Measurements from ENCODE around the gene UCHL3.

DNA sequence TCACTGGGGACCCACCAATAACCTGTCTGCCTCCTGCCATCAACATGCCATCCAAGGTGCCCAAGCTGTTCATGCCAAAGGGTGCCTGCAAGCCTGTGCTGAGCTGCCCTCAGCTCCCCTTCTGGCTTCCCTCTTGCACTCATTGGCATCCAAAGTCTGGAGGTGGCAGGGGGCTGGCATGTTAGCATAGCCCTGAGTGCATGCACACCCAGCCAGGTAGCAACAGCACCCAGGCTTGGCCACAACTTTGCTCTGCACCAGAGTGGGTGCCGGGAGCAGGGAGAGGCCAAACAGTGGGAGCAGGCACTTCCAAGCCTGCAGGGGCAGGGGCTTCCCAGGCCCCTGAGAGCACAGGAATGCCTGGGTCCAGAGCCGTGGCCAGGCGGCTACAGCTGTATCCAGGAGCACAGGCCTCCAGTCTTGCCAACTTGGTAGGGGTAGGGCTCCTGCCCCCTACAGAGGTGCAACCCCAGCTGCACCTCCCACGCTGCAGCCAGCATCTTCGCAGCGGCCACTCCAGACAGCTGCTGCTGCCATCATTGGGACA is 41.5 kb upstream of the UCHL3 start:
- TF ChIP-seq, protein P1, sequence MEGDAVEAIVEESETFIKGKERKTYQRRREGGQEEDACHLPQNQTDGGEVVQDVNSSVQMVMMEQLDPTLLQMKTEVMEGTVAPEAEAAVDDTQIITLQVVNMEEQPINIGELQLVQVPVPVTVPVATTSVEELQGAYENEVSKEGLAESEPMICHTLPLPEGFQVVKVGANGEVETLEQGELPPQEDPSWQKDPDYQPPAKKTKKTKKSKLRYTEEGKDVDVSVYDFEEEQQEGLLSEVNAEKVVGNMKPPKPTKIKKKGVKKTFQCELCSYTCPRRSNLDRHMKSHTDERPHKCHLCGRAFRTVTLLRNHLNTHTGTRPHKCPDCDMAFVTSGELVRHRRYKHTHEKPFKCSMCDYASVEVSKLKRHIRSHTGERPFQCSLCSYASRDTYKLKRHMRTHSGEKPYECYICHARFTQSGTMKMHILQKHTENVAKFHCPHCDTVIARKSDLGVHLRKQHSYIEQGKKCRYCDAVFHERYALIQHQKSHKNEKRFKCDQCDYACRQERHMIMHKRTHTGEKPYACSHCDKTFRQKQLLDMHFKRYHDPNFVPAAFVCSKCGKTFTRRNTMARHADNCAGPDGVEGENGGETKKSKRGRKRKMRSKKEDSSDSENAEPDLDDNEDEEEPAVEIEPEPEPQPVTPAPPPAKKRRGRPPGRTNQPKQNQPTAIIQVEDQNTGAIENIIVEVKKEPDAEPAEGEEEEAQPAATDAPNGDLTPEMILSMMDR (IDR thresholded peaks at IDR 0.05): no peak
- TF ChIP-seq POLR2A (IDR thresholded peaks at IDR 0.05): no peak

Data from lower leg skin (tissue), 3 donors.